Skin of body (tissue), 2 donors: Measurements from ENCODE around the gene EPB41L4B. TPM values are rescaled to one million over a fixed set of nuclear protein-coding genes. Genes with fewer than 3 reads are reported as not detected.
"Not testable (repeated sequence)": the region's sequence is repeated elsewhere in the genome, so short reads cannot be mapped to it uniquely, and the experiment has no call there.

Experiments used
- DNase-seq: peaks from one replicate; lab custom pipeline; 2025; lab: John Stamatoyannopoulos, UW
- total RNA-seq: library from RNA; depleted of rRNA; stranded (reverse); fragments of >200 nt; gene quantifications from one replicate; pipeline ENCODE4 v1.2.3, GENCODE V29; 2014

EPB41L4B gene
- total RNA-seq, 1 donor from 2014 or later, result 11.3 TPM

DNA sequence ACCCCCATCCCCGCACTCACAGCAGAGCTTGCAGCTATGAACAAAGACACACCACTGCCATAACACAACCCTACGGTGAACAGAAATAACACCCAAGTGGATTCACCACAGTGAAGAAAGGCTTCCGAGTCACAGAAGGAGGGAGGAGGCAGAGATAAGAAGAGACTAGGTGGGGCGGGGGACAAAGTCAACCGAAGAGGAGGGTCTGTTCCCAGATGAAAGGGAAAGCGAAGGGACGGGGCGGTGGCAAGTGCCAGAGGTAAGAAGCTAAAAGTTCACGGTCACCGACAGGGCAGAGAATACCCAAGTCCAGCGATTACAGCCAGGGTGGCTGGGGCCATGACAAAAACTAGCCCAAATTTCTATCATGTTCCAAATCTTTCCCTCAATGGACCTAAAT is 21.0 kb downstream of the EPB41L4B start:
- no peak for DNase-seq

DNA sequence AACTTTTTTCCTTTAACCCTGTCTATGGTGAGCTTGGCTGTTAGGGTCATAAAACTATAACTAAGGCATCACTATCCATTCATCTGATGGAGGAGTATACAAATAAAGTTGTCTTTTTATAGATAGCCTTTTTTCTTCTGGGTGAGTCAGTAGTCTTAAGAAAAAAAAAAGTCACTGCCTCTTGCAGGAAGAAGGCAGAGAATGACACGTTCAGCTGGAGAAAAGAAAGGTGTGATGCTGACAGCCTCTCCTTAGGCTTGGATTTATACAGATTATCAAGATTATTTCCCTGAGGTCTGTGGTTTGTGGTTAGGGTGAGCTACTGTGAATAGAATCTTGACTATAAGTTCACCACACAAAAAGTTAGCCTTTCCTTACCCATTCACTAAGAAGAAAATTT is 23.0 kb downstream of the EPB41L4B start:
- no peak for DNase-seq

DNA sequence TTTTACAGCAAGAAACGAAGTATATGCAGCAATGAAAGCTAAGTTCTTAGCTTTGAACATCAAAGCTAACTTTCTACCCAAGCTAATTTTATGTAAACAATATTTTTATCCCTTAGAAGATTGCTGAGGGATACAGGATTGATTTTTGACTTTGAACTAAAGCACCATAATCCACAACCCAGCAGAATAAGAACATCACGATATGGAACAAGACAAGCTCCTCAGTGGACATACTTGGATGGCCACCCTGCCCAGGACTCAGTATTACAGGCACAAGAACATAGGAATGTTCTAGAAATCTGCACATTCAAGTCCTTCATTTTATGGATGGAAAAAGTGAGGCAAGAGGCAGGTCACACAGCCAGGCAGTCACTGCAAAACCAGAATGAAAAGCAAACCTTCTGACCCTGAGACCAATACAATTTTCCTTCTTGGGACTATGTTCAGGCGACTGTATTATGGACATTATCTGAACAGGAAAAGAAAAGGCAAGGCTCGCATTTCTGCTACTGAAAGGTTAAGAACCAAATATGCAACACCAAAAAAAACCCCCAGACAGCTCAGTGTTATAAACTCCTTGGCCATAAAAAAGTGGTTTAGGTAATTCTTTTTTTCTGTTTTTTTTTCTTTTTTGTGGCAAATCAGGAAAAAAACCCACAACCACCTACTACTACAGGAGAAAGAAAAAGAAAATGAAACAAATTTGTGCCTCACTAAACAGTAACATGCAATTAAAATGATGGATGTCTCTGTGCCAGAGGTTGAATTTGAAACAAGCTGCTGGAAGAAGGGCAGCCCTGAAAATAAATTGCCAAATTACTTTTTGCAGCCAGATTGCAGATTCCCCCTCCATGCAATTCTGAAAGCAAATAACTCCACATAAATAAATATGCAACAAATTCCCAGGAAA is 25.4 kb downstream of the EPB41L4B start:
- DNase-seq, result no peak

DNA sequence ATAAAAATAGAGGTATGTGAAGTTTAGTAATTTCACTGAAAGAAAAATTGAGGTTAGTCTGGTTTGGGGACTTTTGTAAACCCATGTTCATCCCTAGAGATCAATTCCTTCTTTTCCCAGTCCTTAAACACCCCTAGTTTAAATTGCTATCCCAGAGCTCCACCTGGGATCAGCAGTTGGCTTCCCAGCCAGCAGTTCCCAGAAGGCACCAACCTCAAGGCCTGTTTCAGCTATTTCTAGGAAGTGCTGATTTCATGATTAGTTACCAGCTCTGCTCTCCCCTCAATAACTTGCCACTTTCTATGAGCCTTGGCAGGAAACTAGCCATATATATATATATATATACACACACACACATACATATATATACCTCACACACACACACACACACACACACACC is 30.5 kb downstream of the EPB41L4B start:
- no peak for DNase-seq

DNA sequence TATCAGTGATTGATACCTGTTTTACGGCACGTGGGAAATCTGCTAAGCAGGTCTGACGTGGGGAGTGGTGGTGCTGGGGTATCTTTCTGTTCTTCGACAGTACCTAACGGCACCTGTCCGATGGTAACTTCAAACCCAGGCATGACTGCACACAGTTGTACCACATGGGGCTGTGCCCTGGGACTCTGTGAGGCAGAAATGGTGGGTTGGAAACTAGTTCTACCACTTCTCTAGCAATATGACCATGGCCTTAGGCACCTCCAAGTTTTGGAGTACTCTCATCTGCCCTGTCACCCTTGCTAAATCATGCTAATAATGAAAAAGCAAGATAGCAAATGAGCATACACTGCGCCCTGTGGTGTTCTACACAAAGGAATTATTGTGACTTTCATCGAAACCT is 30.9 kb downstream of the EPB41L4B start:
- no peak for DNase-seq

DNA sequence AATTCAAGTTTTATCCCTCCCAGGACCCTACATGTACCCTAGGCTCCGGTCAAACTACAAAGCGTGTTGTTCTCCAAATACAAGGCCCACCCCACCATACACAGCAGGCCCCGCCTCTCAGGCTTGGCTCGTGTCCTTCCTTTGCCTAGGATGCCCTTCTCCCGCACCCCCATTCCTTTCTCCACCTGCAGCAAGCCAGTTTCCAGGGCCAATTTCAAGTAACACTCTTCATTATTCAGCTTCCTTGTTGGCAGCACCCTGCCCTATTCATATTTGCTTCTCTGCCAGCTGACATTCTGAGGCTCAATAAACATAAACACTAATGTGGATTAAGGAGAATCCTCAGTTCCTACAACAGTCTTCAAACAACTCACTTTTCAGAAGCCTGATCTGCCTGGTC is 31.7 kb downstream of the EPB41L4B start:
- no peak for DNase-seq

DNA sequence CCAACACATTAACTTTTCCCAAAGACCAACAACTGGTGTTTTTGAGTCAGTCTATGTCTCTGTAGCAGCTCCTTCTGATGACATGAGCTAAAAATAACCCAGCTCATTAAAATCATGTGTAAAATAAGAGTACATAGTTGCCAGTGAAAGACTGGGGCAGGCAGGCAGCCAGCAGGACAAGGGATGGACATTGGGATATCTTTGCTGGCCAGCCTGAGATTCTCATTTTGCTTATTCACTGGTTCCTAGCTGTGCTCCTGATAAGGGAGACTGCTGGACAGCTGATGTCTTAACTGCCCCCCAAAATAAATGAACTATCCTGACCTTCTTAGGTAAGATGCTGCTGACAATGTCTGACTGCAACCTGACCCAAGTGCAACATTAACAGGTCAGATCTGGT is 33.9 kb downstream of the EPB41L4B start:
- no peak for DNase-seq

DNA sequence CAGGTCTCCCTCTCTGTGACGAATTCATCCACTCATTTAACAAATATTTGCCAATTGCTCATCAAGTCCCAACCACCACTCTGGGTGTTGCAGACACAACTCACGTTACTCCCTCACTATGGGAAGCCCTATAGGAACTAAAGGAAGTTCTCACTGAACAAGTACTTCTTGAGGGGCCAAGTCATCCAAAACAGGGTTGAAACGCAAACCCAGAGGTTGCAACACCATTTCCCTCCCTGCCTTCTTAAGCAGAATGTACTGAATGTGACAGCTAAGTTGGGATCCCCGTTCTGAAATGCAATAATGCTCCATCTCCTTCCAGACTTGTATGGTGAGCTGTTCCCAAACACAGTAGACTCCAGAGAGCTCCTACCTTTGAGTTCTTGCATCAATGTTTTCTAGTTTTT is 34.3 kb downstream of the EPB41L4B start:
- DNase-seq, result no peak

DNA sequence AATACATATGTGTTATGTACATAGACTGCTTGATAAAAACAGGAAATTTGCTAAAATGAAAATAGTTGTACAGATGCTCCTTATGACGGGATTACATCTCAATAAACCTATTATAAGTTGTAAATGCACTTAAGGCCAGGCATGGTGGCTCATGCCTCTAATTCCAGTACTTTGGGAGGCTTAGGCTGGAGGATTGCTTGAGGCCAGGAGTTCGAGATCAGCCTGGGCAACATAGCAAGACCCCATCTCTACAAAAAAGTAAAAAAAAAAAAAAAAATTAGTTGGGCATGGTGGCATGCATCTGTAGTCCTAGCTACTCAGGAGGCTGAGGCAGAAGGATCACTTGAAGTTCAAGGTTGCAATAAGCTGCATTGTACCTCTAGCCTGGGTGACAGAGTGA is 37.2 kb downstream of the EPB41L4B start:
- not testable (repeated sequence) for DNase-seq

DNA sequence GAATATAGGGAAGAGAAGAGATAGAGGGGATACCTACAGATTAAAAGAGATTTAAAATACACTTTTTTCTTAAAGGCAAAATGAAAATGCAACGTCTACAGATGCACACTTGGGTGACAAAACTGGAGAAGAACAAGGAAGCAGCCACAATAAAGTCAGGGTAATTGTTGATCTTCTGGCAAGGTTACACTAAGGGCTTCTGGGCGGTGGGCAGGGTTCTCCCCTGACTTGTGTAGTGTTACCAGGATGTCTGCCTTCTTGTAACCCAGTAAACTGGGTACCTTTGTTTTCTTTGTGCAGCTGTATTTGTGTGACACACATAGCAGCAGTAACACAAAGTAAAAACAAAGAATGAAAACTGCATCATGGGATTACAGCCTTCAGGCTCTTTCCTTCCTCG is 37.8 kb downstream of the EPB41L4B start:
- no peak for DNase-seq

DNA sequence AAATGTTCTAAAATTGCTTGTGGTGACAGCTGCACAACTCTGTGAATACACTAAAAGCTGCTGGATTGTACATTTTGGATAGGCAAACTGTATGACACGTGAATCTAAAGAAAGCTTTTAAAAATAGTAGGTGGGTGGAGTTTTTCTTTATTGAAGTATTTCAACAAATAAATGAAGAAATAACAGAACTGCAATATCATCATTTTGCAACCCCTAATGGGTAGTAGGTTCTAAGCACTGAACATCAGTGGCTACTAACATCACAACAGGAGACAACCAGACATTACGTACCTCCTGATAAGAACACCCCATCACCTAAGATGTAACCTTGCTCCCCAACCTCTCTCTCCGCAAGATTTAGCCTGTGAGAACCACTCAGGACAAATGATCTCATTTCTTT is 38.6 kb downstream of the EPB41L4B start:
- DNase-seq, result no peak

DNA sequence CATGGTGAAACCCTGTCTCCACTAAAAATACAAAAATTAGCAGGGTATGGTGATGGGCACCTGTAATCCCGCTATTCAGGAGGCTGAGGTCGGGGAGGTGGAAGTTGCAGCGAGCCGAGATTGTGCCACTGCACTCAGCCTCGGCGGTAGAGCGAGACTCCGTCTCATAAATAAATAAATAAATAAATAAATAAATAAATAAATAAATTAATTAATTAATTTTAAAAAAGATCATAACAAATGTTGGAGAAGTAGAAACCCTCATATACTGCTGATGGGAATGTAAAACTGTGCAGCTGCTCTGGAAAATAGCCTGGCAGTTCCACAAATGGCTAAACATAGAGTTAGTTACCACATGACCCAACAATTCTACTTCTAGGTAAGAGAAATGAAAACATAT is 39.3 kb downstream of the EPB41L4B start:
- no peak for DNase-seq

DNA sequence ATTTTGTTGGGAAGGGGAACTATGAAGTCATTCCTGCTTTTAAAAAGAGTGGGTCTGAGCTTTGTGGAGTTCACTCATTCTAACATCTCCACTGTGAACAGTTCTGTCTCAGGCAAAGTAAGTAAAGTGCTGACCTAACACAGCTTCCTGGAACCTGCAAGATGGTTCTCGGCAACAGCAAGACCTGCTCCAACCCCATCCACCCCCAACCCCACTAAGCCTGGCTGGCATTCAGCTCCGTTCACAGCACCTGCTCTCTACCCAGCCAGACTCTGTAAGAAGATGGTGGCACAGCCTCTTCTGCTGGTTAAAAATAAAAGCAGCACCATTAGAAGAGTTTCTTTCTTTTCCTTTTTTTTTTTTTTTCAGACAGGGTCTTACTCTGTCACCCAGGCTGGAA is 42.0 kb downstream of the EPB41L4B start:
- DNase-seq, result no peak

DNA sequence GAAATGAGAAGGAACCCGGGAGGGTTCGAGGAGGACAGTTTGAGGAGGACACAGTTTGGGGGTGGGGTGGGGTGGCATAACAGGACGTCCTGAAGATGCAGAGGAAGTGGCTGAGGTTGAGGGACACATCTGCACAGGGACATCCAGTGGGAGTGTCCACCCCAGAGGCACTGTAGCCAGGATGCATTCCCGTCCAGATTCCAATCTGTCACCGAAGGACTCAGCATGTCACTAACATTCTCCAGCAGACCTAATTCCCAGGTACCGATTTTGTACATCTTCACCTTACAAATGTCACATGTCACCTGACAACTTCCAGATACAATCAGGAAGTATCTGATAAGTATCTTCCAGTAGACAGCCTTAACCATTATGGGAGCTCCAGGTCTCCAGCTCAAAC is 42.6 kb downstream of the EPB41L4B start:
- DNase-seq, result no peak

DNA sequence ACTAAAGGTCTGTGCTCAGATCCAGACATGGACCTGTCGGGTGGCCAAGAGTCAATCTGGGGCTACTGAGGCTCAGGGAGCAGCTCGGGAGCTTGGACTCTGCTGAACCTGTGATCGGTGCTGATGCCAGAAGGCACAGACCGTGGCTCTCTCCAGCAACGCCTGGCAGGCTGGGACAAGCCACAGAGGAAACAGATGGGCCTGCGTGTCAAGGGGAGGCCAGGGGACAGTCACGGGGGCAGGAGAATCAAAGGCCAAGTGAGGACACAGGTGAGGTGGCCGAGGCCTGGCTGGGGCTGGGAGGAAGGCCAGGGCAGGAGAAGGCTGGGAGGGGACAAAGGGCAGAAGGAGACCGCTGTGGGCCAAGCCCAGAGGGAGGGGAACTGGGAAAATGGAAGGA is 43.4 kb downstream of the EPB41L4B start:
- DNase-seq, result no peak

DNA sequence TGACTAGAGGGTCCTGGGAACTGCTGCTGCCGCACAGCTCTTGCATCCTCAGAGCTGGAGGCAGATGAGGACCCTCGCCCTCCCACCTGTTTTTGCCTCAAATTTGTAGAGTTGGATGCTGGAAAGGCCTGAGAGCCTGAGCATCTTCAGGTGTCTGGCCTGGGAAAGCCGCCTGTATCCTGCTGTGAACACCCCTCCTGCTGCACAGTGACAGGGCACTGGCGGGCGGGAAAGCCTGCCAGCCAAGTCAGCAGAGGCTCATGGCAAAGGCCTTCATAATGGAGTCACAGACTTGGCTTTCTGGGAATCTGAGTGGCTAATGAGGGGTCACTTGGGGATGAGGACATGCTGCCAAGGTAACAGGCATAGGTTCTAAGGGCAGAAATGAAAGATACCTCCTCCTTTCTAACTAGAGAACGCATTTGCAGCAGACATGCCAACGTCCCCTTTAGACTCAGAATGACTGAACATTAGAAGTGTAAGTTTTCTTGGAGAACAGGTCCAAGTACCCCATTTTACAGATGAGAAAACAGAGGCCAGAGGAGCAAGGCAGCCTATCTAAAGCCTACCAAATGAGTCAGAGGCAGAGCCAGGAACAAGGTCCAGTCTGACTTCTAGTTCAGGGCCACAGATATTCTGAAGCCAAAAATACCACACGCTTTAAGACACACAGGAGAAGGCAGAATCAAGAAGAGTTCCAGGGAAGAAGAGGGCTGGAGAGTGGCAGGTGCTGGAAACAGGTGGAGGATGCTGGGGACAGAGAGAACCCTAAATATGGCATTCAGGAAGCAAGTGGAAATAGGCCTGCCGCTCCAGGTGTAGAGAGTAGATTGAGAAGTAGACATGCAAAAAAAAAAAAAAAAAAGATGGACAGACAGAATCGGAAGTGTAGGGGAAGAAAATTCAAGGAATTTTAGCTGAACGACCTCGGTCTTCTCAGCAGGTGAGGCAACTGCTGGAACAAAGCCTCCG is 44.1 kb downstream of the EPB41L4B start:
- no peak for DNase-seq

DNA sequence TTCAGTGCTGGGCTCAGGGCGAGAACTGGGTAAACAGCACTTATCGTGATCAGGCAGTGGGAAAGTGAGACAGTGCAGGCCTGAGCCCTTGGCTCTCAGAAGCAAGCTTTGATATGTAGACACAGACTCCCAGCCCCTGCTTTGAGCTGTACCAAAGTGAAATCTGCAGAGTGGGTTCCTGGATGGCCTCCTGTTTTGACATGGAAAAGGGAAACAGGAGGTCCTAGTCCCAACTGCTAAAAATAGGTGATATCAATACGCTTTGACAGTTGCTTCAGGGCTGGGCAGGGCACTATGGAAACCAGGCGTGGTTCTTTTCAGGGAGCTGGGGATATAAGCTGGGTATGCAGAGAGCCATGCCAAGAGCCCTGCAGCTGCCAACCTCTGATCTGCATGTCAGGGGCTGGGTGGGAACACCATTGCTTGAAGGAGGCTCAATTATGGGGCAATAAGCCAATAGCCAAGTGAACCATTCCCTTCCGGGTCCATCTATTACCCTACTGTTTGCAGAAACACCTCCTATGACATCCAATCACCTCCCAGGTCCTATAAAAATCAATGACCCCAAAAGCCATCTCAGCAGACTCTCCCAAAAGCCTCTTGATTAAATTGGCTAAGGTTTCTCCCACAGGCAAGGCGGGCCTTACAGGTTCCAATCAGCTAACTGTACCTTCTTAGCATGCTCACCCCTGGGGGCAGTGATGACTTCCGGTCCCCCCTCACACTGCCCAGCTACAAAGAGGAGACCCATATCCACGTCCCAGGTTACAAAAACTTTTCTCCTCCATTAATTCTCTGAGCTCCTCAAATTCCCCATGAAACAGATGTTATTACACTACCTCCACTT is 45.8 kb downstream of the EPB41L4B start:
- DNase-seq, result no peak

DNA sequence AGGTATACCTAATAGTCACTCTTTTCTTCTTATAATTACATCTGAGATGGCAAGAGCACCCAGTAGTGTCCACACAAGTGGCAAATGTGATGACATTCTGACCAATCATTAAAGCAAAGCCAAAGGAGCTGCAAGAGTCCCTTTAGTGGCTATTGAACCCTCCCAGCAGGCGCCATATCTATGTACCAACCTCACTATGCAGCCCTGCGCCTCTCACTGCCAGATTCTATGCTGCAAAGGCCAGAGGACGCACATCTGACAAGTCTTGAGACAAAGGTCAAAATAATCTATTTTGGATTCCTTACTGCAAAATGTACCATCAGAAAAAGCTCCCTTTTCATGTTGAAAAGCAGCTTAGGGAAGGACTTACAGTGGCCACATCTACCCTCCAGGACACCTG is 47.0 kb downstream of the EPB41L4B start:
- no peak for DNase-seq

DNA sequence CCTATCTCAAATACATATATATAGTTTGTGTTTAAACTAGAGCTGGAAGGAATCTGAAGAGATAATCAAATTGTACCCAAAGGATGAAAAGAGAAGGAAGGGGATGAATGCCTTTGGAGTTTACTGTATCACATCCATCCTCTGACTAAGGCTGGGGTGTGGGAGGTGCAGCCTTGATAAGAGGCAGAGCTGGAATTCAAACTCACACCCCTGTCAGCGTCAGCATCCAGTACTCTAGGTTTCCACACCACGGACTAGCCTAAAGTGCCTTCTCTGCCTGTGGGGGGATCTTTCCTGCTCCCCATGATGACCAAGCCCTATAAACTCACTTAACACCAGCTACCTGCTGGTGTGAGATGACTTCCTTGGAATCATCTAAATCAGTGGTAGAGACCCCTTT is 48.1 kb downstream of the EPB41L4B start:
- no peak for DNase-seq

DNA sequence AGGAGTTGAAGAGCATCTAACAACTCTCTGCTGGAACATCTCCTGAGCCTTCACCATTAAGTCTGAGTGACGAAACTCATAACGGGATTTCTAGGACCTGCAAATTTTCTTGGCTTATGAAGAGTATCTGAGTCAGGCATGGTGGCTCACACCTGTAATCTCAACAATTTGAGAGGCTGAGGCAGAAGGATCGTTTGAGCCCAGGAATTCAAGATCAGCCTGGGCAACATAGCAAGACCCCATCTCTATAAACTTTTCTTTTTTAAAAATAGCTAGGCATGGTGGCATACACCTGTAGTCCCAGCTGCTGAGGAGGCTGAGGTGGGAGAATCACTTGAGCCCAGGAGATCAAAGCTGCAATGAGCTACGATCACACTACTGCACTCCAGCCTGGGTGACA is 48.8 kb downstream of the EPB41L4B start:
- no peak for DNase-seq
